Pancreas (tissue), 10 donors: ENCODE measurements around the gene ANKRD39. TPM values are rescaled to one million over a fixed set of nuclear protein-coding genes. Genes with fewer than 3 reads are reported as not detected.
"Not testable (repeated sequence)": the region's sequence is repeated elsewhere in the genome, so short reads cannot be mapped to it uniquely, and the experiment has no call there.

Experiments
- ATAC-seq, 4 donors: fragments of 200-7000 bp; cut with Tn5 transposase; one replicate each; pipeline versions ENCODE4 v1.8.0 to v1.9.1; 2020; ENCODE audit warnings: mild to moderate bottlenecking in 4 of 4, moderate library complexity in 4 of 4
- DNase-seq, 6 donors: peaks; one replicate each; pipeline ENCODE4 v3.0.0-alpha.2; 2020
- FAIRE-seq: peaks from 2 replicates; lab custom pipeline; 2012; peaks lifted over from hg19 to GRCh38; lab: Jason Lieb, UNC
- H3K27ac ChIP-seq, 4 donors: fragments of 200-600 bp; sonication (generic); 1 replicate in 3 of 4; 2 replicates in 1 of 4; pipeline versions ENCODE4 v1.5.0 to v1.8.0; 2020
- H3K27me3 ChIP-seq, 4 donors: fragments of 200-600 bp; one replicate each; pipeline ENCODE4 v1.8.0; 2021
- H3K36me3 ChIP-seq, 3 donors: fragments of 200-600 bp; sonication (generic) in 1 of 3; one replicate each; pipeline versions ENCODE4 v1.5.0 to v1.8.0; 2020 to 2021
- H3K4me1 ChIP-seq, 3 donors: fragments of 200-600 bp; one replicate each; pipeline ENCODE4 v1.8.0; 2021
- H3K4me3 ChIP-seq, 4 donors: fragments of 200-600 bp; sonication (generic) in 2 of 4; one replicate each; pipeline versions ENCODE4 v1.5.0 to v1.8.0; 2020 to 2021
- H3K9me3 ChIP-seq, 4 donors: fragments of 200-600 bp; one replicate each; pipeline ENCODE4 v1.8.0; 2021
- WGBS, 2 donors: extraction: QIAGEN DNeasy Blood & Tissue Kit; methylation state at CpG; one replicate each; pipeline ENCODE4 v1.1.7; 2013; 5-methylcytosine and 5-hydroxymethylcytosine counted together
- intact Hi-C, 3 donors: fragments of 100-400 bp; cut with DNase I; formaldehyde crosslinking; loops; one replicate each; pipeline versions ENCODE4 v1.11.1 to v1.14.2; 2022
- polyA plus RNA-seq, 2 donors: library from polyadenylated mRNA; stranded (reverse); fragments of 200-250 nt; gene quantifications; one replicate each; pipeline ENCODE4 v1.2.3, GENCODE V29; 2013
- total RNA-seq, 6 donors: library from RNA; stranded (reverse); fragmentation: NEBNext Ultra II Directional in 4 of 6; extraction: Animal tissue kit (Norgen Biotek cat#: 25700) in 4 of 6; gene quantifications; one replicate each; pipeline versions ENCODE4 v1.2.1 to v1.2.4, GENCODE V29; 2021 to 2023
- TF ChIP-seq, protein P1 (sequence below), 4 donors: fragments of 200-600 bp; sonication (generic) in 3 of 4; IDR thresholded peaks; one replicate each; pipeline versions ENCODE4 v1.5.0 to v1.8.0; 2021; ENCODE audit warnings: antibody characterized with exemption in 4 of 4
- donor health status: healthy with polysubstance abuse.
- donor health status: DM: no; HTN: no; CAD: no; lungs with moderate emphysema.
- donor health status: DM: no; HTN: no; CAD: no.
- donor health status: control.
- donor health status: control.
- donor health status: Bipolar disorder and iron deficiency.
- donor health status: DM: yes; HTN: yes; CAD: no.
- donor health status: DM: no; HTN: no; CAD: no.
- donor health status: DM: no; HTN: no; CAD: no.
- donor health status: DM: yes; HTN: yes; CAD: no.

ANKRD39 gene
- total and polyA plus RNA-seq, 8 donors = 4.7 to 14.9 (median 6.4) TPM

- TF ChIP-seq, protein P1, sequence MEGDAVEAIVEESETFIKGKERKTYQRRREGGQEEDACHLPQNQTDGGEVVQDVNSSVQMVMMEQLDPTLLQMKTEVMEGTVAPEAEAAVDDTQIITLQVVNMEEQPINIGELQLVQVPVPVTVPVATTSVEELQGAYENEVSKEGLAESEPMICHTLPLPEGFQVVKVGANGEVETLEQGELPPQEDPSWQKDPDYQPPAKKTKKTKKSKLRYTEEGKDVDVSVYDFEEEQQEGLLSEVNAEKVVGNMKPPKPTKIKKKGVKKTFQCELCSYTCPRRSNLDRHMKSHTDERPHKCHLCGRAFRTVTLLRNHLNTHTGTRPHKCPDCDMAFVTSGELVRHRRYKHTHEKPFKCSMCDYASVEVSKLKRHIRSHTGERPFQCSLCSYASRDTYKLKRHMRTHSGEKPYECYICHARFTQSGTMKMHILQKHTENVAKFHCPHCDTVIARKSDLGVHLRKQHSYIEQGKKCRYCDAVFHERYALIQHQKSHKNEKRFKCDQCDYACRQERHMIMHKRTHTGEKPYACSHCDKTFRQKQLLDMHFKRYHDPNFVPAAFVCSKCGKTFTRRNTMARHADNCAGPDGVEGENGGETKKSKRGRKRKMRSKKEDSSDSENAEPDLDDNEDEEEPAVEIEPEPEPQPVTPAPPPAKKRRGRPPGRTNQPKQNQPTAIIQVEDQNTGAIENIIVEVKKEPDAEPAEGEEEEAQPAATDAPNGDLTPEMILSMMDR (IDR thresholded peaks at IDR 0.05) = no peak
- H3K27ac ChIP-seq = peak overlapping the region in 1 of 4 donors; percentile 10
- H3K4me1 ChIP-seq = no peaks in the 10 kb centered on the region
- no peaks in the 10 kb centered on the region for H3K9me3 ChIP-seq
- no peak for DNase-seq
- H3K36me3 ChIP-seq = no peaks in the 10 kb centered on the region
- H3K4me3 ChIP-seq = no peak overlapping the region
- no peak for FAIRE-seq
- no peak for ATAC-seq
- intact Hi-C loops = loop anchor here in 1 of 3 donors (10.0 kb wide), 1 partner anchor 202 kb away; no protein-coding TSS in a partner anchor
- WGBS, 2 donors = 68 to 70% methylated on average over 10 of the region's 10 CpGs
- no peaks in the 10 kb centered on the region for H3K27me3 ChIP-seq
Observed at GRCh38 chr2:96807127-96807471, 50.7 kb downstream of the ANKRD39 start.

DNA sequence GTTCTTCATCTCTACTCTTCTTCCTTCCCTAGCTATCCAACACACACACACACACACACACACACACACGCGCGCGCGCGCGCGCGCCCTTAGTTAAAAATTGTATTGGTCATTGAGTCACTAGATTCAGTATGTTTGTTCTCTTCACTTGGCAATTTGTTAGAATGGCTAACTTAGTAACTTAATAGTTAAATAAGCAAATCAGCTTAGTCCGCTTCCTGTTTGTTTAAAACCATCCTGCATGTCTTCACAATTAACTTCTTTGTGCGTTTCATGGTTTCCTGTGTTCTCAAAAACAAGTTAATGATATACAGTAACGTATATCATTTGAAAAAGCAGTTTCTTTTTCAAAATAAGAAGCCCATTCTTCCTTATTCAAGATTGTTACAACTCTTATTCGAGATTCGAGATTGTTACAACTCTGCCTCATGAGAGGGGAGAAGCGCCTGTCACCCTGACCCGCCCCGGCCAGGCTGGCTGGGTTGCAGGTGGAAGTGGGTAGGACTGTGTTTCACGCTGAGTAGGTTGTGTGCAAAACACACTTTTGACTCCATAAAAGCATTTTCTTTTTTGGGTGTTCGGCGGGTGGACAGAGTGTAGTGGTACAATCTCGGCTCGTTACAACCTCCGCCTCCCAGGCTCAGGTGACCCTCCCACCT lies 51.2 kb downstream of the ANKRD39 start:
- Histone ChIP-seq H3K27ac (peak overlapping the region in 1 of 4 donors; percentile 10), H3K4me1 (no peaks in the 10 kb centered on the region), H3K27me3 (no peaks in the 10 kb centered on the region), H3K36me3 (no peaks in the 10 kb centered on the region), H3K4me3 (no peak overlapping the region), H3K9me3 (no peaks in the 10 kb centered on the region)
- TF ChIP-seq, protein P1 (IDR thresholded peaks at IDR 0.05) = no peak
- ATAC-seq (peak in 2 of 4 donors; percentile 39 to 44), FAIRE-seq (no peak), DNase-seq (no peak)
- intact Hi-C loops = loop anchor here in 1 of 3 donors (10.0 kb wide), 1 partner anchor 202 kb away; no protein-coding TSS in a partner anchor
- 77 to 81% methylated on average over 23 of the region's 23 CpGs for WGBS, 2 donors

- 92 to 93% methylated on average over 11 to 17 of the region's 20 CpGs for WGBS, 2 donors
- FAIRE-seq, ATAC-seq, H3K36me3 ChIP-seq, H3K4me1 ChIP-seq, DNase-seq, H3K27me3 ChIP-seq, H3K4me3 ChIP-seq, H3K9me3 ChIP-seq: not testable (repeated sequence)
- intact Hi-C loops = loop anchor here in 1 of 3 donors (10.0 kb wide), 1 partner anchor 201 kb away; no protein-coding TSS in a partner anchor
- H3K27ac ChIP-seq = peak overlapping the region in 1 of 4 donors; percentile 3
Observed at GRCh38 chr2:96805946-96806345, 51.9 kb downstream of the ANKRD39 start.

DNA sequence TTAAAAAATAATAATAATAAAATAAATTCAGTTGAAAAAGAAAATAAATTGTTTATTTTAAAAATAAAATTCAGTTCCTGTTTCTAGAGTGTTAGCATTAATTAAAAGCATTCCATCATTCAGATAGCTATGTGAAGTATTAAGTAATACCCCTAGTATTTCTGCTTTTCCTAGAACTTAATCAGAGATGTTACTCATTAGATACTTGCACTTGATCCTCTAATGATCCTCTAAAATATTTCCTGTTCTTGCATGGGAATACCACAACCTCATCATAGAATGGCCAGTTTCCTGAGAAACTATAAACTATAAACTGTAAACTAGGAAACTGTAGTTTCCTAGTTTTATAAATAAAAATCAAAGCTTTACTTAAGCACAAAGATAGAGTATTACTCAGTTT lies 52.8 kb downstream of the ANKRD39 start:
- Histone ChIP-seq H3K4me1 (no peaks in the 10 kb centered on the region), H3K9me3 (no peaks in the 10 kb centered on the region), H3K4me3 (no peak overlapping the region), H3K27ac (no peak overlapping the region), H3K27me3 (no peaks in the 10 kb centered on the region), H3K36me3 (no peaks in the 10 kb centered on the region)
- TF ChIP-seq, protein P1 (IDR thresholded peaks at IDR 0.05) = no peak
- no peak for DNase-seq
- FAIRE-seq = no peak
- ATAC-seq = no peak
- intact Hi-C loops = loop anchor here in 1 of 3 donors (10.0 kb wide), 1 partner anchor 200 kb away; no protein-coding TSS in a partner anchor

GRCh38 chr2:96802721-96803120 lies 55.1 kb downstream of the ANKRD39 start:
- Histone ChIP-seq H3K9me3 (no peaks in the 10 kb centered on the region), H3K36me3 (no peaks in the 10 kb centered on the region), H3K27ac (no peak overlapping the region), H3K27me3 (no peaks in the 10 kb centered on the region), H3K4me1 (no peaks in the 10 kb centered on the region), H3K4me3 (no peak overlapping the region)
- intact Hi-C loops = loop anchor here in 1 of 3 donors (10.0 kb wide), 1 partner anchor 198 kb away; no protein-coding TSS in a partner anchor
- DNase-seq = no peak
- TF ChIP-seq, protein P1 (IDR thresholded peaks at IDR 0.05) = no peak
- ATAC-seq = no peak
- 84 to 86% methylated on average over 7 of the region's 7 CpGs for WGBS, 2 donors
- FAIRE-seq = no peak
